T-helper 2 cell treated with Interferon-gamma antibody and Interleukin-4, amounts not matched to agents 100 ng/mL and 5 ng/mL, for 36 hours (primary cell): ENCODE data around the gene ADAMTS7. TPM values are rescaled to one million over a fixed set of nuclear protein-coding genes. Genes with fewer than 3 reads are reported as not detected.
"Not testable (repeated sequence)": the region's sequence is repeated elsewhere in the genome, so short reads cannot be mapped to it uniquely, and the experiment has no call there.

Experiments used
- intact Hi-C: fragments of 100-400 bp; cut with micrococcal nuclease; formaldehyde crosslinking; loops from one replicate; pipeline ENCODE4 v1.15.1; 2023
- total RNA-seq: library from RNA; stranded (reverse); gene quantifications from 2 replicates; pipeline ENCODE4 v1.2.3, GENCODE V29; 2022

Gene ADAMTS7
- total RNA-seq, 1 donor from 2014 or later, result 2.3 TPM

GRCh38 chr15:78755900-78756591 is 55.2 kb downstream of the ADAMTS7 start:
- intact Hi-C loops, result loop anchor here (2.0 kb wide), 1 partner anchor 53 kb away; no protein-coding TSS in a partner anchor

- intact Hi-C loops, result not testable (repeated sequence)
Observed at GRCh38 chr15:78754637-78755280, 56.5 kb downstream of the ADAMTS7 start.

- intact Hi-C loops, result not testable (repeated sequence)
Observed at GRCh38 chr15:78753751-78754535, 57.3 kb downstream of the ADAMTS7 start.

- intact Hi-C loops, result not testable (repeated sequence)
Observed at GRCh38 chr15:78753359-78753659, 58.0 kb downstream of the ADAMTS7 start.

- intact Hi-C loops, result no loop called here
Observed at GRCh38 chr15:78752492-78753358, 58.5 kb downstream of the ADAMTS7 start.

GRCh38 chr15:78751602-78751979 is 59.7 kb downstream of the ADAMTS7 start:
- intact Hi-C loops, result loop anchor here (1.0 kb wide), 1 partner anchor 133 kb away; no protein-coding TSS in a partner anchor

GRCh38 chr15:78750974-78751601 is 60.2 kb downstream of the ADAMTS7 start:
- intact Hi-C loops, result loop anchor here (1.0 kb wide), 1 partner anchor 133 kb away; no protein-coding TSS in a partner anchor

GRCh38 chr15:78750566-78750965 is 60.7 kb downstream of the ADAMTS7 start:
- intact Hi-C loops, result no loop called here

GRCh38 chr15:78749831-78750230 is 61.4 kb downstream of the ADAMTS7 start:
- intact Hi-C loops, result no loop called here

- intact Hi-C loops, result not testable (repeated sequence)
Observed at GRCh38 chr15:78747877-78748276, 63.4 kb downstream of the ADAMTS7 start.

- intact Hi-C loops, result not testable (repeated sequence)
Observed at GRCh38 chr15:78741674-78742073, 69.6 kb downstream of the ADAMTS7 start.

- intact Hi-C loops, result no loop called here
Observed at GRCh38 chr15:78740904-78741274, 70.4 kb downstream of the ADAMTS7 start.

GRCh38 chr15:78739996-78740903 is 71.0 kb downstream of the ADAMTS7 start:
- intact Hi-C loops, result no loop called here

GRCh38 chr15:78739206-78739605 is 72.1 kb downstream of the ADAMTS7 start:
- intact Hi-C loops, result no loop called here

- intact Hi-C loops, result not testable (repeated sequence)
Observed at GRCh38 chr15:78737931-78738558, 73.2 kb downstream of the ADAMTS7 start.

GRCh38 chr15:78737187-78737820 is 74.0 kb downstream of the ADAMTS7 start:
- intact Hi-C loops, result no loop called here

- intact Hi-C loops, result not testable (repeated sequence)
Observed at GRCh38 chr15:78736286-78736685, 75.0 kb downstream of the ADAMTS7 start.

- intact Hi-C loops, result no loop called here
Observed at GRCh38 chr15:78734451-78735064, 76.7 kb downstream of the ADAMTS7 start.
